ENCODE measurements around the gene SDSL. TPM values are rescaled to one million over a fixed set of nuclear protein-coding genes. Genes with fewer than 3 reads are reported as not detected.

The SDSL gene
- total and polyA plus RNA-seq, 4 donors, result 3.0 to 25.8 (median 13.0) TPM

- peaks cover 0 to 2% (median 0%) of the 10 kb centered on the region in 5 donors for H3K4me1 ChIP-seq (ENCODE audit: control insufficient read depth in 5 of 5, insufficient read depth in 5 of 5, low read length in 5 of 5)
- no peak for ATAC-seq (ENCODE audit: insufficient read depth, low FRiP score)
- 98 to 99% methylated on average over 4 of the region's 4 CpGs for WGBS, 2 donors
- H3K9me3 ChIP-seq (ENCODE audit: control insufficient read depth in 4 of 4, insufficient read depth in 3 of 4, low read length in 3 of 4), result no peaks in the 10 kb centered on the region
- no peak overlapping the region for H3K27ac ChIP-seq (ENCODE audit: low read depth in 1 of 2, low read length in 1 of 2)
- TF ChIP-seq CTCF (IDR thresholded peaks at IDR 0.05; ENCODE audit: control extremely low read depth, extremely low read depth), result no peak
- no peak overlapping the region for H3K9ac ChIP-seq (ENCODE audit: insufficient read depth in 1 of 2, low read length in 2 of 2)
- H3K27me3 ChIP-seq (ENCODE audit: control insufficient read depth in 3 of 3, insufficient read depth in 3 of 3, low read length in 2 of 3), result no peaks in the 10 kb centered on the region
- no peak overlapping the region for H3K4me3 ChIP-seq
- DNase-seq, result no peak
- peaks cover 0 to 42% (median 9%) of the 10 kb centered on the region in 4 donors for H3K36me3 ChIP-seq (ENCODE audit: control insufficient read depth in 4 of 4, insufficient read depth in 4 of 4, low read length in 4 of 4)
These were observed 40.0 kb upstream of the SDSL start for GRCh38 chr12:113382206-113382605.

- peaks cover 3 to 52% (median 9%) of the 10 kb centered on the region in 4 donors for H3K36me3 ChIP-seq (ENCODE audit: control insufficient read depth in 4 of 4, insufficient read depth in 4 of 4, low read length in 4 of 4)
- H3K9me3 ChIP-seq (ENCODE audit: control insufficient read depth in 4 of 4, insufficient read depth in 3 of 4, low read length in 3 of 4), result no peaks in the 10 kb centered on the region
- H3K4me3 ChIP-seq, result no peak overlapping the region
- ATAC-seq (ENCODE audit: insufficient read depth, low FRiP score) (no peak), DNase-seq (no peak)
- no peak for TF ChIP-seq CTCF (IDR thresholded peaks at IDR 0.05; ENCODE audit: control extremely low read depth, extremely low read depth)
- 88% methylated on average over 14 of the region's 14 CpGs for WGBS, 2 donors
- no peak overlapping the region for H3K9ac ChIP-seq (ENCODE audit: insufficient read depth in 1 of 2, low read length in 2 of 2)
- H3K27ac ChIP-seq (ENCODE audit: low read depth in 1 of 2, low read length in 1 of 2), result no peak overlapping the region
- peaks cover 0 to 2% (median 0%) of the 10 kb centered on the region in 5 donors for H3K4me1 ChIP-seq (ENCODE audit: control insufficient read depth in 5 of 5, insufficient read depth in 5 of 5, low read length in 5 of 5)
- H3K27me3 ChIP-seq (ENCODE audit: control insufficient read depth in 3 of 3, insufficient read depth in 3 of 3, low read length in 2 of 3), result no peaks in the 10 kb centered on the region
These were observed 37.4 kb upstream of the SDSL start for GRCh38 chr12:113384778-113385177.

GRCh38 chr12:113385282-113385882 lies 36.8 kb upstream of the SDSL start:
- H3K4me1 ChIP-seq (ENCODE audit: control insufficient read depth in 5 of 5, insufficient read depth in 5 of 5, low read length in 5 of 5), result peaks cover 0 to 2% (median 0%) of the 10 kb centered on the region in 5 donors
- H3K9ac ChIP-seq (ENCODE audit: insufficient read depth in 1 of 2, low read length in 2 of 2), result no peak overlapping the region
- DNase-seq (no peak), ATAC-seq (ENCODE audit: insufficient read depth, low FRiP score) (no peak)
- H3K27me3 ChIP-seq (ENCODE audit: control insufficient read depth in 3 of 3, insufficient read depth in 3 of 3, low read length in 2 of 3), result no peaks in the 10 kb centered on the region
- no peak overlapping the region for H3K27ac ChIP-seq (ENCODE audit: low read depth in 1 of 2, low read length in 1 of 2)
- 91 to 95% methylated on average over 6 of the region's 6 CpGs for WGBS, 2 donors
- H3K4me3 ChIP-seq, result no peak overlapping the region
- H3K9me3 ChIP-seq (ENCODE audit: control insufficient read depth in 4 of 4, insufficient read depth in 3 of 4, low read length in 3 of 4), result no peaks in the 10 kb centered on the region
- no peak for TF ChIP-seq CTCF (IDR thresholded peaks at IDR 0.05; ENCODE audit: control extremely low read depth, extremely low read depth)
- peaks cover 6 to 57% (median 12%) of the 10 kb centered on the region in 4 donors for H3K36me3 ChIP-seq (ENCODE audit: control insufficient read depth in 4 of 4, insufficient read depth in 4 of 4, low read length in 4 of 4)
